ENCODE results near the gene ZFP1. TPM values are rescaled to one million over a fixed set of nuclear protein-coding genes. Genes with fewer than 3 reads are reported as not detected.
A peak's percentile ranks its signal among the peaks of the same experiment; 100 is the strongest.

ZFP1 gene
- total and polyA plus RNA-seq, 3 donors from 2014 or later = 12.3 to 14.6 (median 14.0) TPM

- Histone ChIP-seq H3K4me1 (peaks cover 32% of the 10 kb centered on the region), H3K27me3 (no peaks in the 10 kb centered on the region), H3K4me3 (no peak overlapping the region), H3K9me3 (no peaks in the 10 kb centered on the region), H3K27ac (no peak overlapping the region), H3K36me3 (ENCODE audit: low read depth, missing control alignments) (no peaks in the 10 kb centered on the region)
- no peak for TF ChIP-seq POLR2A (IDR thresholded peaks at IDR 0.05)
- TF ChIP-seq, protein P1, sequence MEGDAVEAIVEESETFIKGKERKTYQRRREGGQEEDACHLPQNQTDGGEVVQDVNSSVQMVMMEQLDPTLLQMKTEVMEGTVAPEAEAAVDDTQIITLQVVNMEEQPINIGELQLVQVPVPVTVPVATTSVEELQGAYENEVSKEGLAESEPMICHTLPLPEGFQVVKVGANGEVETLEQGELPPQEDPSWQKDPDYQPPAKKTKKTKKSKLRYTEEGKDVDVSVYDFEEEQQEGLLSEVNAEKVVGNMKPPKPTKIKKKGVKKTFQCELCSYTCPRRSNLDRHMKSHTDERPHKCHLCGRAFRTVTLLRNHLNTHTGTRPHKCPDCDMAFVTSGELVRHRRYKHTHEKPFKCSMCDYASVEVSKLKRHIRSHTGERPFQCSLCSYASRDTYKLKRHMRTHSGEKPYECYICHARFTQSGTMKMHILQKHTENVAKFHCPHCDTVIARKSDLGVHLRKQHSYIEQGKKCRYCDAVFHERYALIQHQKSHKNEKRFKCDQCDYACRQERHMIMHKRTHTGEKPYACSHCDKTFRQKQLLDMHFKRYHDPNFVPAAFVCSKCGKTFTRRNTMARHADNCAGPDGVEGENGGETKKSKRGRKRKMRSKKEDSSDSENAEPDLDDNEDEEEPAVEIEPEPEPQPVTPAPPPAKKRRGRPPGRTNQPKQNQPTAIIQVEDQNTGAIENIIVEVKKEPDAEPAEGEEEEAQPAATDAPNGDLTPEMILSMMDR (IDR thresholded peaks at IDR 0.05) = no peak
- intact Hi-C loops (cut with DNase I; ENCODE audit: low total_unique reads) = no loop called here
- 92 to 94% methylated on average over 14 to 20 of the region's 20 CpGs for WGBS, 2 donors
- no peak for DNase-seq
These were observed 41.7 kb upstream of the ZFP1 start for GRCh38 chr16:75106351-75107274.

DNA sequence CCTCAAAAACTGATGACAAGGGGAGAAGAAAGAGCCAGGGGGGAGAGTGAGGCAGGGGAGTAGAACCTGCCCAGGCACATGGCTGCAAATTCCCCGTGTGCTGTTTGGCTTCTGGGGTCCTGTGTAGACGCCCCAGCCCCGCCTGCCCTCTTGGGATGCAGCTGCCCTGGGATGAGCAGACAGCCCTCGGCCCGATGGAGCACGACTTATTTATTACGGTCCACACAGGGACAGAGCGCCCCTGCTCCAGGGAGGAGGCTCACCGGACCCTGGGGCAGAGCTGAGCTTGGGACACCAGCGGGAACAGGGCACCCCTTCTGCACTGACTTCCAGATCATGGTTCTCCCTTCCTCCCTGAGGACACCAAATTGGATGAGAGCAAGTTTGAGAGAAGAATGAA is 40.8 kb upstream of the ZFP1 start:
- peaks cover 41% of the 10 kb centered on the region for H3K4me1 ChIP-seq
- no peak for TF ChIP-seq POLR2A (IDR thresholded peaks at IDR 0.05)
- TF ChIP-seq, protein P1 (IDR thresholded peaks at IDR 0.05) = no peak
- H3K27ac ChIP-seq = no peak overlapping the region
- no peak for DNase-seq
- no peaks in the 10 kb centered on the region for H3K36me3 ChIP-seq (ENCODE audit: low read depth, missing control alignments)
- no peak overlapping the region for H3K4me3 ChIP-seq
- H3K9me3 ChIP-seq = no peaks in the 10 kb centered on the region
- H3K27me3 ChIP-seq = no peaks in the 10 kb centered on the region
- WGBS, 2 donors = 70 to 87% methylated on average over 10 of the region's 10 CpGs
- intact Hi-C loops (cut with DNase I; ENCODE audit: low total_unique reads) = no loop called here

GRCh38 chr16:75108792-75109731 is 39.3 kb upstream of the ZFP1 start:
- DNase-seq = peak; percentile 92
- Histone ChIP-seq H3K27ac (peak overlapping the region; percentile 31 to 44), H3K4me1 (peaks cover 42% of the 10 kb centered on the region), H3K27me3 (no peaks in the 10 kb centered on the region), H3K9me3 (no peaks in the 10 kb centered on the region), H3K4me3 (no peak overlapping the region), H3K36me3 (ENCODE audit: low read depth, missing control alignments) (no peaks in the 10 kb centered on the region)
- no peak for TF ChIP-seq POLR2A (IDR thresholded peaks at IDR 0.05)
- TF ChIP-seq, protein P1 (IDR thresholded peaks at IDR 0.05) = no peak
- intact Hi-C loops (cut with DNase I; ENCODE audit: low total_unique reads) = no loop called here
- 59 to 69% methylated on average over 12 to 27 of the region's 27 CpGs for WGBS, 2 donors

DNA sequence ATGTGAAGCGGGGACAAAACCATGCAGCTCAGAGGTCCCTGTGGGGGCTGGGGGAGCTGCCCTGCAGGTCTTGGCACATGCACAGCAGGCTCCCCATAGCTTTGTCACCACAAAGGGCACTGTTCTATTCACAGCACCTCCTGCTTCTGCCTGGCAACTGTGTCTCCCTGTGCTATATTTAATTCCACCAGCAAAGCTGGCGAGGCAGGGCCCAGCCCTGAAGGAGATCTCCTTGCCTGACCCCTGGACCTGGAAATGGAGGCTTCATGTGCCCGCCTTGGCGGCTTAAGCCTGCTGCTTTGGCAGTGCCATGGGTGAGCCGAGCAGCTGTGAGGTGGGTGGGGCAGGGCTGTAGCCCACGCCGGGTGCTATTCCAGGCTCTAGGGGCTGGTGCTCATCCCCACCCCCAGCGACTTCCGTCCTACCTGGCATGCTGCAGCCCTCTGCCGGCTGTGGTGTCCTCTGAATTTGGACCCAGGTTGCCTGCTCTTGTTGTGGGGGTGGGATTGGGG is 38.5 kb upstream of the ZFP1 start:
- intact Hi-C loops (cut with DNase I; ENCODE audit: low total_unique reads) = loop anchor here (2.0 kb wide), 1 partner anchor 111 kb away; the partner anchor contains the start of gene ZNRF1
- Histone ChIP-seq H3K9me3 (no peaks in the 10 kb centered on the region), H3K4me3 (no peak overlapping the region), H3K27ac (peak overlapping the region; percentile 41 to 59), H3K4me1 (peaks cover 42% of the 10 kb centered on the region), H3K27me3 (no peaks in the 10 kb centered on the region), H3K36me3 (ENCODE audit: low read depth, missing control alignments) (no peaks in the 10 kb centered on the region)
- DNase-seq = no peak
- TF ChIP-seq POLR2A (IDR thresholded peaks at IDR 0.05) = no peak
- TF ChIP-seq, protein P1 (IDR thresholded peaks at IDR 0.05) = no peak
- WGBS, 2 donors = 75 to 83% methylated on average over 9 to 10 of the region's 10 CpGs
